ENCODE data around the gene KRTAP5-3.
"Not testable (repeated sequence)": the region's sequence is repeated elsewhere in the genome, so short reads cannot be mapped to it uniquely, and the experiment has no call there.

- TF ChIP-seq CTCF, POLR2A (IDR thresholded peaks at IDR 0.05): not testable (repeated sequence)
Measured at GRCh38 chr11:1598406-1598805, 9.9 kb downstream of the KRTAP5-3 start.
